Measurements from ENCODE around the gene CD68.
"Not testable (repeated sequence)": the region's sequence is repeated elsewhere in the genome, so short reads cannot be mapped to it uniquely, and the experiment has no call there.

The CD68 gene

GRCh38 chr17:7613769-7614424 is 34.5 kb downstream of the CD68 start:
- DNase-seq (ENCODE audit: low read depth in 2 of 3, low spot score in 2 of 3) = no peak

GRCh38 chr17:7614425-7615264 is 35.2 kb downstream of the CD68 start, which contains the start of gene FXR2:
FXR2 (minus strand) TSS chr17:7614897; CDS start chr17:7614532, 365 bp downstream.
- peak; percentile 94 to 100 (median 95) for DNase-seq (ENCODE audit: low read depth in 2 of 3, low spot score in 2 of 3)

- DNase-seq (ENCODE audit: low read depth in 2 of 3, low spot score in 2 of 3) = no peak
Measured at GRCh38 chr17:7615265-7615747, 35.9 kb downstream of the CD68 start.

DNA sequence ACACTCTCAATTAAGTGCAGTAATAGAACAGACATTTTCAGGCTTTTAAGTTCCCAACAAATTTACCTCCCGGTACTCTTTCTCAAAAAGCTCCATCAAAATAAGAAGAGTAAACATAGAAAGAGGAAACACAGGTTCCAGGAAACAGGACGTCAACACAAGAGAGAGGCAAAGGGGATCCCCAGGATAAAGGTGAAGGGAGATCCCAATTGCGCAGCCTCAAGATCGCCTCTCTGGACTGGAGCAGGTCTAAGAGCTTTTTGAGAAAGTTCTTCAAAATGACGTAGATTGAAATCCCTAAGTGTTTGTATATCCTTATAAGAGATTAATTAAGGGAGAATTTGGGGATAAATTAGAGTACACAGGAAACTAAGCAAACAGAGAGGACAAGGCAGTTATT is 39.2 kb downstream of the CD68 start:
- no peak for DNase-seq (ENCODE audit: low read depth in 2 of 3, low spot score in 2 of 3)

GRCh38 chr17:7620835-7621234 is 41.4 kb downstream of the CD68 start:
- no peak for DNase-seq (ENCODE audit: low read depth in 2 of 3, low spot score in 2 of 3)

GRCh38 chr17:7623661-7624060 is 44.2 kb downstream of the CD68 start:
- no peak for DNase-seq (ENCODE audit: low read depth in 2 of 3, low spot score in 2 of 3)

- not testable (repeated sequence) for DNase-seq (ENCODE audit: low read depth in 2 of 3, low spot score in 2 of 3)
Measured at GRCh38 chr17:7625749-7626148, 46.3 kb downstream of the CD68 start.

DNA sequence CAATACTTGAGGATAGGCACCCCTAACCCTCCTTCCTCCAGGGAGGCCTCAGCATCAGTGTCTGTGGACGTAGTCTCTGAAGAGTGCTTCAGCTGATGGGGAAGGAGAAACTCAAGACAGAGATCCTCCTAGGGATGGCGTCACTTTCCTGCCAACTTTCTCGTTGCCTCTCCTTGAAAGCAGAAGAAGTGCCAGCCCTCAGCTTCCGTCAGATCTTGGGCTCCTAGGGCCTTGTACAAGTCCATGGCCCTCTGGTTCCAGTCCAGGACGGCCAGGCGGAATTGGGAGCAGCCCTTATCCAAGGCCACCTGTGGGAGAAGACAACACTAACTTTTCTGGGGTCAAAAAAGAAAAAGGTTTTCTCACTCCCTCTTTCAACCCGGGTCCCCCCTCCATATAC is 46.9 kb downstream of the CD68 start:
- no peak for DNase-seq (ENCODE audit: low read depth in 2 of 3, low spot score in 2 of 3)

DNA sequence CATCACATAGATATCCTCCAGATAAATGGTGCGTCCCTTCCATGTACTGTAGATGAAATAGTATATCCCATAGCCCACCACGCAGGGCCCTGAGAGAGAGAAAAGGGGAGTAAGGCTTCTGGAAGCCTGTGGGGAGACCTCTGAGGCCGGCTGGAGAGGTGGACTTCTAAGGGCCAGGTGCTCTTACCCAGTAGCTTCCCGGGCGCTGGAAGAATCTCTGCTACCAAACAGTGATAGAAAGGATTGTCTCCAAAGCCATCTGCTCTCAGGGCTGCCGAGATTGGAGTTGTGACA is 47.5 kb downstream of the CD68 start:
- no peak for DNase-seq (ENCODE audit: low read depth in 2 of 3, low spot score in 2 of 3)

- peak; percentile 61 to 69 (median 63) for DNase-seq (ENCODE audit: low read depth in 2 of 3, low spot score in 2 of 3)
Measured at GRCh38 chr17:7627250-7628121, 48.0 kb downstream of the CD68 start, which contains the start of gene SAT2. SAT2 (minus strand) TSS chr17:7627821; CDS start chr17:7627635, 186 bp downstream.

- no peak for DNase-seq (ENCODE audit: low read depth in 2 of 3, low spot score in 2 of 3)
Measured at GRCh38 chr17:7629939-7630571, 50.6 kb downstream of the CD68 start, which contains the start of gene SHBG. SHBG (plus strand) TSS chr17:7630135; CDS start chr17:7630173, 38 bp downstream.

Data from activated CD8-positive, alpha-beta memory T cell treated with anti-CD3 and anti-CD28 coated beads for 48 hours (primary cell).